Neural cell (in vitro differentiated cells): ENCODE measurements around the gene PNPLA6. TPM values are rescaled to one million over a fixed set of nuclear protein-coding genes. Genes with fewer than 3 reads are reported as not detected.

Experiments used
- H2AFZ ChIP-seq: fragments of 200-600, 300-800 bp; sonication (generic), shearing (Covaris generic); 2 replicates; pipeline ENCODE4 v1.6.0; 2014; ENCODE audit warnings: low read depth, mild to moderate bottlenecking, antibody characterized with exemption, low read length, moderate library complexity
- H3F3A ChIP-seq: fragments of 200-600 bp; shearing (Covaris generic); 2 replicates; pipeline ENCODE4 v1.6.1; 2016; ENCODE audit warnings: mild to moderate bottlenecking, moderate library complexity, mixed read lengths, antibody characterized with exemption, low read length; ENCODE audit not compliant: insufficient read depth, poor library complexity, severe bottlenecking
- H3K27ac ChIP-seq: fragments of 200-600, 300-800 bp; sonication (generic), shearing (Covaris generic); 2 replicates; pipeline ENCODE4 v1.5.1; 2014; ENCODE audit warnings: mild to moderate bottlenecking, low read length, moderate library complexity
- H3K27me3 ChIP-seq: fragments of 300-800, 200-600 bp; sonication (generic), shearing (Covaris generic); 2 replicates; pipeline ENCODE4 v1.6.0; 2014; ENCODE audit warnings: mild to moderate bottlenecking, low read depth, low read length, moderate library complexity; ENCODE audit not compliant: insufficient read depth
- H3K36me3 ChIP-seq: fragments of 300-800, 200-600 bp; sonication (generic), shearing (Covaris generic); 2 replicates; pipeline ENCODE4 v1.5.1; 2014; ENCODE audit warnings: mild to moderate bottlenecking, antibody characterized with exemption, low read length, moderate library complexity; ENCODE audit not compliant: insufficient read depth
- H3K4me2 ChIP-seq: fragments of 300-800, 200-600 bp; sonication (generic), shearing (Covaris generic); 2 replicates; pipeline ENCODE4 v1.6.0; 2014; ENCODE audit warnings: mild to moderate bottlenecking, low read length
- H3K4me3 ChIP-seq: fragments of 300-800, 200-600 bp; sonication (generic), shearing (Covaris generic); 2 replicates; pipeline ENCODE4 v1.5.1; 2014; ENCODE audit warnings: mild to moderate bottlenecking, low read length, moderate library complexity
- H3K79me2 ChIP-seq: fragments of 200-600 bp; shearing (Covaris generic); replicated peaks from 2 replicates; pipeline ENCODE4 v1.6.0; 2014; ENCODE audit warnings: mild to moderate bottlenecking, low read length, moderate library complexity; ENCODE audit not compliant: insufficient read depth
- H3K9ac ChIP-seq: fragments of 300-800, 200-600 bp; sonication (generic), shearing (Covaris generic); 2 replicates; pipeline ENCODE4 v1.6.1; 2016; ENCODE audit warnings: mild to moderate bottlenecking, low read length, mixed read lengths
- H3K9me2 ChIP-seq: fragments of 200-600 bp; shearing (Covaris generic); 2 replicates; pipeline ENCODE4 v1.6.1; 2016; ENCODE audit warnings: mild to moderate bottlenecking, low read length, mixed read lengths; ENCODE audit not compliant: insufficient read depth
- H3K9me3 ChIP-seq: fragments of 200-600, 300-800 bp; sonication (generic), shearing (Covaris generic); 2 replicates; pipeline ENCODE4 v1.6.1; 2016; ENCODE audit warnings: mild to moderate bottlenecking, mixed run types, low read length, moderate library complexity, mixed read lengths
- H4K20me1 ChIP-seq: fragments of 200-600 bp; shearing (Covaris generic); 2 replicates; pipeline ENCODE4 v1.6.1; 2016; ENCODE audit warnings: mild to moderate bottlenecking, mixed run types; ENCODE audit not compliant: insufficient read depth
- CTCF ChIP-seq: fragments of 450-650 bp; IDR thresholded peaks from 2 replicates; pipeline ENCODE4 v1.5.1; 2014; ENCODE audit warnings: antibody characterized with exemption, mild to moderate bottlenecking, moderate library complexity; ENCODE audit not compliant: poor library complexity, severe bottlenecking
- EP300 ChIP-seq: fragments of 450-650 bp; conservative IDR thresholded peaks from 2 replicates; pipeline ENCODE4 v1.6.1; 2014; ENCODE audit warnings: antibody characterized with exemption, mild to moderate bottlenecking, moderate library complexity; ENCODE audit not compliant: poor library complexity, severe bottlenecking
- EZH2 ChIP-seq: fragments of 200-600, 300-800 bp; shearing (Covaris generic), sonication (generic); IDR thresholded peaks from 2 replicates; pipeline ENCODE4 v1.6.1; 2014; ENCODE audit warnings: antibody characterized with exemption, low read length, borderline replicate concordance, mild to moderate bottlenecking; ENCODE audit not compliant: insufficient read depth, poor library complexity, severe bottlenecking
- MXI1 ChIP-seq: fragments of 450-650 bp; conservative IDR thresholded peaks from 2 replicates; pipeline ENCODE4 v1.6.1; 2014; ENCODE audit warnings: antibody characterized with exemption, mild to moderate bottlenecking; ENCODE audit not compliant: poor library complexity, severe bottlenecking
- POLR2AphosphoS5 ChIP-seq: IDR thresholded peaks from 2 replicates; pipeline ENCODE4 v1.6.1; 2012
- RAD21 ChIP-seq: fragments of 450-650 bp; conservative IDR thresholded peaks from 2 replicates; pipeline ENCODE4 v1.6.1; 2014; ENCODE audit warnings: antibody characterized with exemption, mild to moderate bottlenecking, moderate library complexity
- SMC3 ChIP-seq: fragments of 450-650 bp; conservative IDR thresholded peaks from 2 replicates; pipeline ENCODE4 v1.6.1; 2014; ENCODE audit warnings: antibody characterized with exemption, mild to moderate bottlenecking, moderate library complexity; ENCODE audit not compliant: poor library complexity
- TAF1 ChIP-seq: IDR thresholded peaks from 2 replicates; pipeline ENCODE4 v1.6.1; 2012; ENCODE audit warnings: low read depth
- polyA plus RNA-seq: library from polyadenylated mRNA; depleted of rRNA; stranded (reverse); fragments of >200 nt; gene quantifications from 2 replicates; pipeline ENCODE4 v1.2.3, GENCODE V29; 2014
- TF ChIP-seq, protein P1 (sequence below): IDR thresholded peaks from 2 replicates; pipeline ENCODE4 v1.6.1; 2012; ENCODE audit warnings: borderline replicate concordance

PNPLA6 gene
- polyA plus RNA-seq, 1 donor from 2014 or later: 10.8 TPM

- no peaks in the 10 kb centered on the region for H3K27me3 ChIP-seq
- no peaks in the 10 kb centered on the region for H3K9me2 ChIP-seq
- H3K4me2 ChIP-seq: no peak overlapping the region
- no peak for TF ChIP-seq EP300
- no peak for TF ChIP-seq RAD21
- TF ChIP-seq MXI1: no peak
- TF ChIP-seq TAF1: no peak
- TF ChIP-seq CTCF: no peak
- TF ChIP-seq, protein P1, sequence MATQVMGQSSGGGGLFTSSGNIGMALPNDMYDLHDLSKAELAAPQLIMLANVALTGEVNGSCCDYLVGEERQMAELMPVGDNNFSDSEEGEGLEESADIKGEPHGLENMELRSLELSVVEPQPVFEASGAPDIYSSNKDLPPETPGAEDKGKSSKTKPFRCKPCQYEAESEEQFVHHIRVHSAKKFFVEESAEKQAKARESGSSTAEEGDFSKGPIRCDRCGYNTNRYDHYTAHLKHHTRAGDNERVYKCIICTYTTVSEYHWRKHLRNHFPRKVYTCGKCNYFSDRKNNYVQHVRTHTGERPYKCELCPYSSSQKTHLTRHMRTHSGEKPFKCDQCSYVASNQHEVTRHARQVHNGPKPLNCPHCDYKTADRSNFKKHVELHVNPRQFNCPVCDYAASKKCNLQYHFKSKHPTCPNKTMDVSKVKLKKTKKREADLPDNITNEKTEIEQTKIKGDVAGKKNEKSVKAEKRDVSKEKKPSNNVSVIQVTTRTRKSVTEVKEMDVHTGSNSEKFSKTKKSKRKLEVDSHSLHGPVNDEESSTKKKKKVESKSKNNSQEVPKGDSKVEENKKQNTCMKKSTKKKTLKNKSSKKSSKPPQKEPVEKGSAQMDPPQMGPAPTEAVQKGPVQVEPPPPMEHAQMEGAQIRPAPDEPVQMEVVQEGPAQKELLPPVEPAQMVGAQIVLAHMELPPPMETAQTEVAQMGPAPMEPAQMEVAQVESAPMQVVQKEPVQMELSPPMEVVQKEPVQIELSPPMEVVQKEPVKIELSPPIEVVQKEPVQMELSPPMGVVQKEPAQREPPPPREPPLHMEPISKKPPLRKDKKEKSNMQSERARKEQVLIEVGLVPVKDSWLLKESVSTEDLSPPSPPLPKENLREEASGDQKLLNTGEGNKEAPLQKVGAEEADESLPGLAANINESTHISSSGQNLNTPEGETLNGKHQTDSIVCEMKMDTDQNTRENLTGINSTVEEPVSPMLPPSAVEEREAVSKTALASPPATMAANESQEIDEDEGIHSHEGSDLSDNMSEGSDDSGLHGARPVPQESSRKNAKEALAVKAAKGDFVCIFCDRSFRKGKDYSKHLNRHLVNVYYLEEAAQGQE: no peak
- no peak for TF ChIP-seq SMC3
- no peak for TF ChIP-seq POLR2AphosphoS5
- no peak for TF ChIP-seq EZH2
- H3K36me3 ChIP-seq: no peaks in the 10 kb centered on the region
- H3K27ac ChIP-seq: no peak overlapping the region
- no peaks in the 10 kb centered on the region for H3K79me2 ChIP-seq
- H3K9me3 ChIP-seq: no peaks in the 10 kb centered on the region
- H4K20me1 ChIP-seq: no peaks in the 10 kb centered on the region
- no peak overlapping the region for H3K9ac ChIP-seq
- no peaks in the 10 kb centered on the region for H3F3A ChIP-seq
- no peak overlapping the region for H2AFZ ChIP-seq
- H3K4me3 ChIP-seq: no peak overlapping the region
These were observed 43.4 kb upstream of the PNPLA6 start for GRCh38 chr19:7492142-7492541.

- H3K79me2 ChIP-seq: no peaks in the 10 kb centered on the region
- no peak overlapping the region for H2AFZ ChIP-seq
- H3K27ac ChIP-seq: no peak overlapping the region
- no peak overlapping the region for H3K9ac ChIP-seq
- no peak overlapping the region for H3K4me3 ChIP-seq
- H3K27me3 ChIP-seq: no peaks in the 10 kb centered on the region
- no peaks in the 10 kb centered on the region for H3K9me2 ChIP-seq
- no peak overlapping the region for H3K4me2 ChIP-seq
- no peaks in the 10 kb centered on the region for H3K36me3 ChIP-seq
- H3K9me3 ChIP-seq: no peaks in the 10 kb centered on the region
- no peaks in the 10 kb centered on the region for H4K20me1 ChIP-seq
- H3F3A ChIP-seq: no peaks in the 10 kb centered on the region
- no peak for TF ChIP-seq EZH2
- no peak for TF ChIP-seq CTCF
- TF ChIP-seq, protein P1: no peak
- TF ChIP-seq TAF1: no peak
- no peak for TF ChIP-seq POLR2AphosphoS5
- no peak for TF ChIP-seq MXI1
- no peak for TF ChIP-seq RAD21
- no peak for TF ChIP-seq SMC3
- no peak for TF ChIP-seq EP300
These were observed 43.0 kb upstream of the PNPLA6 start for GRCh38 chr19:7492558-7492957.
